OCI-LY1 (cell line): ENCODE measurements around the gene CALHM4.

ENCODE experiments used
- EZH2 ChIP-seq: fragments of 200-600 bp; sonication (generic), shearing (Covaris generic); IDR thresholded peaks from 2 replicates; pipeline ENCODE4 v1.8.0; 2017; ENCODE audit warnings: borderline replicate concordance, mixed run types, mild to moderate bottlenecking, antibody characterized with exemption, low read length, moderate library complexity, mixed read lengths
- TF ChIP-seq, protein P1 (sequence below): fragments of 200-600 bp; sonication (generic), shearing (Covaris generic); IDR thresholded peaks from 2 replicates; pipeline ENCODE4 v1.5.1; 2017; ENCODE audit warnings: mild to moderate bottlenecking, antibody characterized with exemption, low read length, moderate library complexity, mixed read lengths

- TF ChIP-seq, protein P1, sequence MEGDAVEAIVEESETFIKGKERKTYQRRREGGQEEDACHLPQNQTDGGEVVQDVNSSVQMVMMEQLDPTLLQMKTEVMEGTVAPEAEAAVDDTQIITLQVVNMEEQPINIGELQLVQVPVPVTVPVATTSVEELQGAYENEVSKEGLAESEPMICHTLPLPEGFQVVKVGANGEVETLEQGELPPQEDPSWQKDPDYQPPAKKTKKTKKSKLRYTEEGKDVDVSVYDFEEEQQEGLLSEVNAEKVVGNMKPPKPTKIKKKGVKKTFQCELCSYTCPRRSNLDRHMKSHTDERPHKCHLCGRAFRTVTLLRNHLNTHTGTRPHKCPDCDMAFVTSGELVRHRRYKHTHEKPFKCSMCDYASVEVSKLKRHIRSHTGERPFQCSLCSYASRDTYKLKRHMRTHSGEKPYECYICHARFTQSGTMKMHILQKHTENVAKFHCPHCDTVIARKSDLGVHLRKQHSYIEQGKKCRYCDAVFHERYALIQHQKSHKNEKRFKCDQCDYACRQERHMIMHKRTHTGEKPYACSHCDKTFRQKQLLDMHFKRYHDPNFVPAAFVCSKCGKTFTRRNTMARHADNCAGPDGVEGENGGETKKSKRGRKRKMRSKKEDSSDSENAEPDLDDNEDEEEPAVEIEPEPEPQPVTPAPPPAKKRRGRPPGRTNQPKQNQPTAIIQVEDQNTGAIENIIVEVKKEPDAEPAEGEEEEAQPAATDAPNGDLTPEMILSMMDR: no peak
- TF ChIP-seq EZH2: no peak
Observed at GRCh38 chr6:116562019-116562403, 8.5 kb downstream of the CALHM4 start.
